GM12891 (cell line): ENCODE measurements around the gene ZNF133.

Source experiments
- PAX5 ChIP-seq: IDR thresholded peaks from 2 replicates; pipeline ENCODE4 v1.6.1; 2011; ENCODE audit warnings: low read length, moderate library complexity, mild to moderate bottlenecking; ENCODE audit not compliant: insufficient read depth, severe bottlenecking
- POLR2A ChIP-seq: IDR thresholded peaks from 2 replicates; pipeline ENCODE4 v1.6.1; 2011; ENCODE audit warnings: low read depth, low read length, control low read depth
- POLR2AphosphoS5 ChIP-seq: IDR thresholded peaks from 2 replicates; pipeline ENCODE4 v1.6.1; 2011; ENCODE audit warnings: low read depth, low read length, control low read depth
- POU2F2 ChIP-seq: IDR thresholded peaks from 2 replicates; pipeline ENCODE4 v1.6.1; 2011; ENCODE audit warnings: low read depth, mild to moderate bottlenecking, control low read depth, low read length, moderate library complexity
- SPI1 ChIP-seq: IDR thresholded peaks from 2 replicates; pipeline ENCODE4 v1.6.1; 2011; ENCODE audit warnings: low read depth, low read length, control low read depth
- TAF1 ChIP-seq: IDR thresholded peaks from 2 replicates; pipeline ENCODE4 v1.6.1; 2011; ENCODE audit warnings: low read depth, low read length, control low read depth

- TF ChIP-seq POLR2A = no peak
- no peak for TF ChIP-seq POLR2AphosphoS5
- TF ChIP-seq TAF1 = no peak
- TF ChIP-seq PAX5 = no peak
- no peak for TF ChIP-seq SPI1
- no peak for TF ChIP-seq POU2F2
Observed at GRCh38 chr20:18243802-18244201, 44.5 kb upstream of the ZNF133 start.
